SU-DHL-6 (cell line): ENCODE data around the gene FASTKD3.

ENCODE experiments used
- EZH2phosphoT487 ChIP-seq: fragments of 200-600 bp; sonication (generic), shearing (Covaris generic); conservative IDR thresholded peaks from 2 replicates; pipeline ENCODE4 v1.6.1; 2018; ENCODE audit warnings: mild to moderate bottlenecking, antibody characterized with exemption, low read length, moderate library complexity, mixed read lengths
- TF ChIP-seq, protein P1 (sequence below): fragments of 200-600 bp; sonication (generic); IDR thresholded peaks from one replicate; pipeline ENCODE4 v1.5.1; 2017; ENCODE audit warnings: antibody characterized with exemption, mild to moderate bottlenecking, low read length, moderate library complexity; ENCODE audit not compliant: insufficient read depth, poor library complexity, severe bottlenecking

DNA sequence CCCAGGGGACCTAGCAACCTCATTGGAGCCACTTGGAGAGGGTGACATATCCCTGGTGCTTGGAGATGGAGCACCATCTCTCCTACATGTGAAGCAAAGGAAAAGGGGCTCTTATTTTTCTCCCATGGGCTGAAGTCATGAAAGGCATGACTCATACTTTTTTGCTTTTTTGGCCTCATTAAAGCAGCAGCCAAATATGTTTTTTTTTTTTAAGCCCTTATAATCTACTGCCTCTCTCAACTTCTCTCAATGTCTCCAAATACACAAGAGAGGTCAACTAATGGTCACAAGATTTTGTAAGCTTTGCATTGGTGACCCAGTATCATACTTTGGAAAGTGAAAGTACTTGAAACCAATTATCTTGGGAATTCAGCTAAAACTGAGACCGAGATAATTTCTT is 16.3 kb downstream of the FASTKD3 start:
- TF ChIP-seq, protein P1, sequence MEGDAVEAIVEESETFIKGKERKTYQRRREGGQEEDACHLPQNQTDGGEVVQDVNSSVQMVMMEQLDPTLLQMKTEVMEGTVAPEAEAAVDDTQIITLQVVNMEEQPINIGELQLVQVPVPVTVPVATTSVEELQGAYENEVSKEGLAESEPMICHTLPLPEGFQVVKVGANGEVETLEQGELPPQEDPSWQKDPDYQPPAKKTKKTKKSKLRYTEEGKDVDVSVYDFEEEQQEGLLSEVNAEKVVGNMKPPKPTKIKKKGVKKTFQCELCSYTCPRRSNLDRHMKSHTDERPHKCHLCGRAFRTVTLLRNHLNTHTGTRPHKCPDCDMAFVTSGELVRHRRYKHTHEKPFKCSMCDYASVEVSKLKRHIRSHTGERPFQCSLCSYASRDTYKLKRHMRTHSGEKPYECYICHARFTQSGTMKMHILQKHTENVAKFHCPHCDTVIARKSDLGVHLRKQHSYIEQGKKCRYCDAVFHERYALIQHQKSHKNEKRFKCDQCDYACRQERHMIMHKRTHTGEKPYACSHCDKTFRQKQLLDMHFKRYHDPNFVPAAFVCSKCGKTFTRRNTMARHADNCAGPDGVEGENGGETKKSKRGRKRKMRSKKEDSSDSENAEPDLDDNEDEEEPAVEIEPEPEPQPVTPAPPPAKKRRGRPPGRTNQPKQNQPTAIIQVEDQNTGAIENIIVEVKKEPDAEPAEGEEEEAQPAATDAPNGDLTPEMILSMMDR = no peak
- TF ChIP-seq EZH2phosphoT487 = no peak
